GM12878 (cell line): Measurements from ENCODE around the gene IL1RAP. TPM values are rescaled to one million over a fixed set of nuclear protein-coding genes. Genes with fewer than 3 reads are reported as not detected.

Experiments used
- ATAC-seq: fragments of 200-7000 bp; cut with Tn5 transposase; 3 replicates; pipeline ENCODE4 v1.9.1; 2020; ENCODE audit warnings: mild to moderate bottlenecking, moderate library complexity
- BruUV-seq: library from RNA; stranded (reverse); fragments of 400-500 nt; replicated peaks from 2 replicates; lab custom pipeline; 2021; lab: Mats Ljungman, UMichigan
- CTCF ChIA-PET: fragments of 300-600 bp; sonication (Branson Sonifier 250); formaldehyde crosslinking; extraction: SDS; loops from one replicate; lab custom pipeline; 2021; ENCODE audit warnings: inconsistent platforms; lab: Yijun Ruan, JAX
- POLR2A ChIA-PET: fragments of 350-600 bp; formaldehyde crosslinking; extraction: SDS; loops from one replicate; lab custom pipeline; 2021; ENCODE audit warnings: inconsistent platforms; lab: Charles Lee
- RAD21 ChIA-PET: fragments of 300-600 bp; sonication (Branson Sonifier 250); formaldehyde crosslinking; loops from one replicate; lab custom pipeline; 2023; ENCODE audit warnings: antibody characterized with exemption; ENCODE audit not compliant: unreplicated experiment; lab: Charles Lee
- SMC1A ChIA-PET: fragments of 300-600 bp; sonication (Branson Sonifier 250); formaldehyde crosslinking; loops from one replicate; lab custom pipeline; 2023; ENCODE audit not compliant: unreplicated experiment, uncharacterized antibody; lab: Charles Lee
- DNase-seq: peaks from one replicate; pipeline ENCODE4 v3.0.0-alpha.2; 2011; ENCODE audit warnings: low read depth, low spot score
- FAIRE-seq: peaks from 3 replicates; lab custom pipeline; 2011; peaks lifted over from hg19 to GRCh38; lab: Jason Lieb, UNC
- H2AFZ ChIP-seq: 2 replicates; pipeline ENCODE4 v1.6.0; 2011; ENCODE audit warnings: low read depth, low read length, control low read depth; ENCODE audit not compliant: control insufficient read depth
- H3K27ac ChIP-seq: 2 replicates; pipeline ENCODE4 v1.5.1; 2011; ENCODE audit warnings: control low read depth; ENCODE audit not compliant: control insufficient read depth, insufficient read depth
- H3K27me3 ChIP-seq, 2 experiments: replicated peaks in 1 of 2; 2 replicates each; pipeline versions ENCODE4 v1.6.0 to v1.6.1; 2011; ENCODE audit warnings: low read length in 1 of 2; ENCODE audit not compliant: control insufficient read depth in 2 of 2, insufficient read depth in 2 of 2
- H3K36me3 ChIP-seq, 2 experiments: 2 replicates each; pipeline ENCODE4 v1.5.1; 2011; ENCODE audit warnings: low read length in 1 of 2; ENCODE audit not compliant: control insufficient read depth in 2 of 2, insufficient read depth in 2 of 2
- H3K4me1 ChIP-seq: 2 replicates; pipeline ENCODE4 v1.6.1; 2011; ENCODE audit warnings: mild to moderate bottlenecking, low read length, moderate library complexity, mixed read lengths; ENCODE audit not compliant: control insufficient read depth, insufficient read depth
- H3K4me2 ChIP-seq: 2 replicates; pipeline ENCODE4 v1.6.0; 2011; ENCODE audit warnings: control low read depth; ENCODE audit not compliant: control insufficient read depth, insufficient read depth
- H3K4me3 ChIP-seq: fragments of 200-600 bp; sonication (generic); 2 replicates; pipeline ENCODE4 v1.5.1; 2016
- H3K79me2 ChIP-seq: 2 replicates; pipeline ENCODE4 v1.6.0; 2011; ENCODE audit warnings: low read length; ENCODE audit not compliant: control insufficient read depth, insufficient read depth
- H3K9ac ChIP-seq: 2 replicates; pipeline ENCODE4 v1.8.0; 2011; ENCODE audit warnings: low read length, control low read depth, mixed read lengths; ENCODE audit not compliant: control insufficient read depth, insufficient read depth
- H3K9me3 ChIP-seq: replicated peaks from 3 replicates; pipeline ENCODE4 v1.5.1; 2011; ENCODE audit warnings: mild to moderate bottlenecking, low read length; ENCODE audit not compliant: control insufficient read depth, insufficient read depth
- H4K20me1 ChIP-seq: 2 replicates; pipeline ENCODE4 v1.6.0; 2011; ENCODE audit not compliant: control insufficient read depth, insufficient read depth
- ATF7 ChIP-seq: fragments of 450-650 bp; IDR thresholded peaks from 2 replicates; pipeline ENCODE4 v1.6.1; 2016; ENCODE audit warnings: low read depth, mild to moderate bottlenecking
- BHLHE40 ChIP-seq, 2 experiments: fragments of 450-650 bp in 1 of 2; IDR thresholded peaks; 2 replicates each; pipeline ENCODE4 v1.6.1; 2011 to 2017; ENCODE audit warnings: low read depth in 2 of 2, borderline replicate concordance in 1 of 2, improper control_type of control experiment in 1 of 2, low read length in 1 of 2, mild to moderate bottlenecking in 1 of 2
- CBFB ChIP-seq: IDR thresholded peaks from 2 replicates; pipeline ENCODE4 v1.6.1; 2016; ENCODE audit warnings: antibody characterized with exemption, low read depth
- DPF2 ChIP-seq: fragments of 450-650 bp; IDR thresholded peaks from 2 replicates; pipeline ENCODE4 v1.6.1; 2017; ENCODE audit warnings: mild to moderate bottlenecking
- EP300 ChIP-seq, 2 experiments: fragments of 150-350 bp in 1 of 2; IDR thresholded peaks; 2 replicates each; pipeline ENCODE4 v1.6.1; 2011 to 2012; ENCODE audit warnings: low read depth in 2 of 2, low read length in 2 of 2, borderline replicate concordance in 1 of 2, improper control_type of control experiment in 1 of 2, inconsistent platforms in 1 of 2; ENCODE audit not compliant: control insufficient read depth in 1 of 2
- JUND ChIP-seq: IDR thresholded peaks from 2 replicates; pipeline ENCODE4 v1.6.1; 2012; ENCODE audit warnings: low read depth, mild to moderate bottlenecking, low read length, improper control_type of control experiment, moderate library complexity
- NBN ChIP-seq: fragments of 450-650 bp; IDR thresholded peaks from 2 replicates; pipeline ENCODE4 v1.6.1; 2016
- NFYB ChIP-seq: IDR thresholded peaks from 2 replicates; pipeline ENCODE4 v1.6.1; 2011; ENCODE audit warnings: low read depth, mild to moderate bottlenecking, low read length, improper control_type of control experiment, moderate library complexity; ENCODE audit not compliant: insufficient read depth
- RAD21 ChIP-seq: IDR thresholded peaks from 2 replicates; pipeline ENCODE4 v1.6.1; 2011; ENCODE audit warnings: mild to moderate bottlenecking, low read depth, low read length, moderate library complexity; ENCODE audit not compliant: insufficient read depth
- RAD51 ChIP-seq: fragments of 450-650 bp; IDR thresholded peaks from 2 replicates; pipeline ENCODE4 v1.6.1; 2016; ENCODE audit warnings: moderate library complexity, mild to moderate bottlenecking, inconsistent platforms
- SIX5 ChIP-seq: IDR thresholded peaks from 2 replicates; pipeline ENCODE4 v1.6.1; 2011; ENCODE audit warnings: mild to moderate bottlenecking, low read depth, low read length, moderate library complexity; ENCODE audit not compliant: severe bottlenecking
- SP1 ChIP-seq: IDR thresholded peaks from one replicate; pipeline ENCODE4 v1.6.1; 2011; ENCODE audit warnings: low read depth, low read length
- WRNIP1 ChIP-seq: IDR thresholded peaks from 2 replicates; pipeline ENCODE4 v1.6.1; 2011; ENCODE audit warnings: low read depth, low read length, improper control_type of control experiment, borderline replicate concordance
- WGBS: methylation state at CpG from one replicate; pipeline ENCODE4 v1.1.6; 2016; ENCODE audit warnings: low lambda C conversion rate; ENCODE audit not compliant: insufficient replicate concordance, insufficient coverage; ENCODE audit errors: missing lambda C conversion rate; 5-methylcytosine and 5-hydroxymethylcytosine counted together
- in situ Hi-C: fragments of 300-500 bp; cut with MboI; formaldehyde crosslinking; loops from 9 replicates; pipeline ENCODE4 v1.14.3; 2018; ENCODE audit warnings: mixed read lengths
- intact Hi-C: fragments of 100-400 bp; cut with micrococcal nuclease; formaldehyde crosslinking; loops from one replicate; pipeline ENCODE4 v1.14.2; 2022; ENCODE audit not compliant: unreplicated experiment
- polyA plus RNA-seq, 11 experiments: library from polyadenylated mRNA; depleted of rRNA in 4 of 11; unstranded in 6 of 11; stranded (reverse) in 5 of 11; fragments of >200 nt; fragmentation: Nextera tagmentation in 4 of 11; fragmentation: Illumina TruSeq in 1 of 11; extraction: Ambion mirVana in 4 of 11; extraction: Trizol in 1 of 11; gene quantifications; 1 replicate in 1 of 11; 2 replicates in 10 of 11; pipeline versions ENCODE4 v1.2.1 to v1.2.3, GENCODE V29; 2011 to 2016; ENCODE audit warnings: inconsistent platforms in 2 of 11, missing spikeins in 2 of 11, low read depth in 1 of 11
- total RNA-seq, 4 experiments: library from RNA; depleted of rRNA in 3 of 4; stranded (reverse); fragments of >200 nt in 3 of 4; fragmentation: Illumina TruSeq in 1 of 4; extraction: Trizol in 1 of 4; gene quantifications; 2 replicates each; pipeline versions ENCODE4 v1.2.1 to v1.2.3, GENCODE V29; 2013 to 2021
- TF ChIP-seq, protein P1 (sequence below): fragments of 450-650 bp; formaldehyde crosslinking; IDR thresholded peaks from 2 replicates; pipeline ENCODE4 v1.5.0; 2022; ENCODE audit warnings: mild to moderate bottlenecking, missing genetic modification characterization

IL1RAP gene
- total and polyA plus RNA-seq, 10 of the 15 experiments (the other 5 are each of a cell fraction or from before 2014, with no cell fraction given), result 0.17 to 1.0 (median 0.44) TPM; not detected in 1

- TF ChIP-seq, protein P1, sequence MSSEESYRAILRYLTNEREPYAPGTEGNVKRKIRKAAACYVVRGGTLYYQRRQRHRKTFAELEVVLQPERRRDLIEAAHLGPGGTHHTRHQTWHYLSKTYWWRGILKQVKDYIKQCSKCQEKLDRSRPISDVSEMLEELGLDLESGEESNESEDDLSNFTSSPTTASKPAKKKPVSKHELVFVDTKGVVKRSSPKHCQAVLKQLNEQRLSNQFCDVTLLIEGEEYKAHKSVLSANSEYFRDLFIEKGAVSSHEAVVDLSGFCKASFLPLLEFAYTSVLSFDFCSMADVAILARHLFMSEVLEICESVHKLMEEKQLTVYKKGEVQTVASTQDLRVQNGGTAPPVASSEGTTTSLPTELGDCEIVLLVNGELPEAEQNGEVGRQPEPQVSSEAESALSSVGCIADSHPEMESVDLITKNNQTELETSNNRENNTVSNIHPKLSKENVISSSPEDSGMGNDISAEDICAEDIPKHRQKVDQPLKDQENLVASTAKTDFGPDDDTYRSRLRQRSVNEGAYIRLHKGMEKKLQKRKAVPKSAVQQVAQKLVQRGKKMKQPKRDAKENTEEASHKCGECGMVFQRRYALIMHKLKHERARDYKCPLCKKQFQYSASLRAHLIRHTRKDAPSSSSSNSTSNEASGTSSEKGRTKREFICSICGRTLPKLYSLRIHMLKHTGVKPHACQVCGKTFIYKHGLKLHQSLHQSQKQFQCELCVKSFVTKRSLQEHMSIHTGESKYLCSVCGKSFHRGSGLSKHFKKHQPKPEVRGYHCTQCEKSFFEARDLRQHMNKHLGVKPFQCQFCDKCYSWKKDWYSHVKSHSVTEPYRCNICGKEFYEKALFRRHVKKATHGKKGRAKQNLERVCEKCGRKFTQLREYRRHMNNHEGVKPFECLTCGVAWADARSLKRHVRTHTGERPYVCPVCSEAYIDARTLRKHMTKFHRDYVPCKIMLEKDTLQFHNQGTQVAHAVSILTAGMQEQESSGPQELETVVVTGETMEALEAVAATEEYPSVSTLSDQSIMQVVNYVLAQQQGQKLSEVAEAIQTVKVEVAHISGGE (CRISPR knock-in tag), result no peak
- TF ChIP-seq RAD21 (no peak), DPF2 (no peak), BHLHE40 (IDR thresholded peaks at IDR 0.05; ENCODE audit: borderline replicate concordance in 1 of 2, low read depth in 2 of 2, low read length in 1 of 2) (no peak), JUND (no peak)
- TF ChIP-seq, all 136 proteins: peak for 0
These were observed 75.4 kb downstream of the IL1RAP start (continued) for GRCh38 chr3:190589326-190589725.

- CTCF ChIA-PET, result no interaction called here
- intact Hi-C loops, result no loop called here
- H3K79me2 ChIP-seq, result no peaks in the 10 kb centered on the region
- no TSS peak for BruUV-seq
- ATAC-seq (no peak), FAIRE-seq (no peak)
- TF ChIP-seq ATF7 (no peak), RAD51 (no peak), WRNIP1 (no peak), SIX5 (no peak), SP1 (no peak), EP300 (IDR thresholded peaks at IDR 0.05; ENCODE audit: borderline replicate concordance in 1 of 2, control insufficient read depth in 1 of 2, low read depth in 2 of 2, low read length in 2 of 2) (no peak), NFYB (no peak), CBFB (no peak), NBN (no peak)
- TF ChIP-seq, all 136 proteins: peak for 0
- ChIA-PET POLR2A (no interaction called here), SMC1A (no interaction called here), RAD21 (no interaction called here)
- in situ Hi-C loops, result no loop called here
- H3K4me3 ChIP-seq, result no peak overlapping the region
- H4K20me1 ChIP-seq, result no peaks in the 10 kb centered on the region
- no peak overlapping the region for H3K9ac ChIP-seq
- no peaks in the 10 kb centered on the region for H3K4me1 ChIP-seq
- no peak overlapping the region for H2AFZ ChIP-seq
- H3K36me3 ChIP-seq, result no peaks in the 10 kb centered on the region
- H3K27me3 ChIP-seq, result no peaks in the 10 kb centered on the region
- no peak overlapping the region for H3K4me2 ChIP-seq
- H3K9me3 ChIP-seq, result no peaks in the 10 kb centered on the region
- 18% methylated on average over 6 of the region's 6 CpGs for WGBS
- no peak for DNase-seq
- no peak overlapping the region for H3K27ac ChIP-seq
These were observed 77.2 kb downstream of the IL1RAP start for GRCh38 chr3:190591080-190591479.
